ENCODE data around the gene NUP62.

- TF ChIP-seq ZNF274 (IDR thresholded peaks at IDR 0.05; ENCODE audit: low read depth, low read length) (no peak), SUZ12 (IDR thresholded peaks at IDR 0.05; ENCODE audit: extremely low read depth, insufficient read depth, insufficient read length) (no peak), YY1 (IDR thresholded peaks at IDR 0.05; ENCODE audit: insufficient read depth, insufficient read length) (no peak)
Observed at GRCh38 chr19:49975051-49975450, 45.7 kb upstream of the NUP62 start.
